NT2/D1 (cell line): ENCODE measurements around the gene ZDHHC6.

ENCODE experiments used
- DNase-seq: peaks from one replicate; pipeline ENCODE4 v3.0.0-alpha.2; 2011; ENCODE audit warnings: low read depth, low spot score
- H3K27me3 ChIP-seq: 2 replicates; pipeline ENCODE4 v1.6.0; 2011; ENCODE audit warnings: mild to moderate bottlenecking; ENCODE audit not compliant: insufficient read length, insufficient read depth
- H3K36me3 ChIP-seq: 2 replicates; pipeline ENCODE4 v1.6.1; 2011; ENCODE audit warnings: mild to moderate bottlenecking, low read length, mixed read lengths; ENCODE audit not compliant: insufficient read depth, insufficient read length
- H3K4me1 ChIP-seq: 2 replicates; pipeline ENCODE4 v1.5.1; 2011; ENCODE audit not compliant: insufficient read depth, insufficient read length
- H3K4me3 ChIP-seq: 2 replicates; pipeline ENCODE4 v1.5.1; 2011; ENCODE audit warnings: low read depth; ENCODE audit not compliant: insufficient read length
- H3K9ac ChIP-seq: 2 replicates; pipeline ENCODE4 v1.6.0; 2011; ENCODE audit warnings: low read depth; ENCODE audit not compliant: insufficient read length
- H3K9me3 ChIP-seq: 2 replicates; pipeline ENCODE4 v1.5.1; 2011; ENCODE audit warnings: mild to moderate bottlenecking, low read length; ENCODE audit not compliant: insufficient read depth
- SUZ12 ChIP-seq: IDR thresholded peaks from 2 replicates; pipeline ENCODE4 v1.6.1; 2011; ENCODE audit not compliant: insufficient read length, insufficient read depth; ENCODE audit errors: extremely low read depth
- YY1 ChIP-seq: IDR thresholded peaks from 2 replicates; pipeline ENCODE4 v1.6.1; 2011; ENCODE audit not compliant: insufficient read length, insufficient read depth
- ZNF274 ChIP-seq: IDR thresholded peaks from 2 replicates; pipeline ENCODE4 v1.6.1; 2011; ENCODE audit warnings: mild to moderate bottlenecking, low read depth, low read length

Gene ZDHHC6

DNA sequence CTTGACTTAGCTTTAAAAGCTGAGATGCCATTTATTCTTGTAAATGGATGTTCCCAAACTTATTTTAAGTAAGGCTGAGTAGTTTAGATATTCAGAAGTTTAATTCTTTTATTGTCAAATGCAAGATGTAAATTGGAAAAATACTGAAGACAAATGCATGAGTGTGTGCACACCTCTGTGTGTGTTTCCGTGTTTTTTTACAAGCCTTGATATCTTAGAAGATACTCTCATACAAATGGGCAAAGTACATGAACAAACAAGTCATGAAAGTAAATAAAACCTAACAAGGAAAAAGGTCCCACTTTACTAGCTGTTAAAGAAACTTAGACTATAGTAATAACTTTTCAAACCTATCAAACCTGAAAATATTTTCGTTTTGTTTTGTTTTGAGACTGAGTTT is 43.8 kb downstream of the ZDHHC6 start:
- Histone ChIP-seq H3K4me1 (no peaks in the 10 kb centered on the region), H3K9me3 (no peaks in the 10 kb centered on the region), H3K36me3 (no peaks in the 10 kb centered on the region), H3K27me3 (no peaks in the 10 kb centered on the region), H3K9ac (no peak overlapping the region), H3K4me3 (no peak overlapping the region)
- DNase-seq: no peak
- TF ChIP-seq YY1: no peak
- TF ChIP-seq SUZ12: no peak
- TF ChIP-seq ZNF274: no peak

DNA sequence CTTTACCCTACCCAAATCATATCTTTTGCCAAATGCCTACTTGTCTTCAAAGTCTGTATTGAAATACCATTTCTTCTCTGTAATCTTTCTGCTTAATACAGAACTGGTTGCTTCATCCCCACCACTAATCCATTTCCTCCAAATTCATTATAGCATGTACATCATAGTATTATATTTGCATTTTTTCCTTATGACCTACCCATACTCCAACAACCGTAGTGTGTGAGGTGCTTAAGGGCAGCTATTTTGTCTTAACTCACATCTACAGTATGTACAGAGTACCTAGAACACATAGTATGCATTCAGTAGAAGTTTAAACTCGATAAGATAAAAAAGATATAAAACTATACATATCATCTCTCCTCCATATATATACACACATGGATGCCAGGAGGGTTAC is 49.1 kb downstream of the ZDHHC6 start:
- TF ChIP-seq YY1: no peak
- TF ChIP-seq ZNF274: no peak
- TF ChIP-seq SUZ12: no peak
- H3K27me3 ChIP-seq: no peaks in the 10 kb centered on the region
- no peaks in the 10 kb centered on the region for H3K36me3 ChIP-seq
- no peak for DNase-seq
- no peaks in the 10 kb centered on the region for H3K4me1 ChIP-seq
- no peaks in the 10 kb centered on the region for H3K9me3 ChIP-seq
- no peak overlapping the region for H3K4me3 ChIP-seq
- no peak overlapping the region for H3K9ac ChIP-seq

DNA sequence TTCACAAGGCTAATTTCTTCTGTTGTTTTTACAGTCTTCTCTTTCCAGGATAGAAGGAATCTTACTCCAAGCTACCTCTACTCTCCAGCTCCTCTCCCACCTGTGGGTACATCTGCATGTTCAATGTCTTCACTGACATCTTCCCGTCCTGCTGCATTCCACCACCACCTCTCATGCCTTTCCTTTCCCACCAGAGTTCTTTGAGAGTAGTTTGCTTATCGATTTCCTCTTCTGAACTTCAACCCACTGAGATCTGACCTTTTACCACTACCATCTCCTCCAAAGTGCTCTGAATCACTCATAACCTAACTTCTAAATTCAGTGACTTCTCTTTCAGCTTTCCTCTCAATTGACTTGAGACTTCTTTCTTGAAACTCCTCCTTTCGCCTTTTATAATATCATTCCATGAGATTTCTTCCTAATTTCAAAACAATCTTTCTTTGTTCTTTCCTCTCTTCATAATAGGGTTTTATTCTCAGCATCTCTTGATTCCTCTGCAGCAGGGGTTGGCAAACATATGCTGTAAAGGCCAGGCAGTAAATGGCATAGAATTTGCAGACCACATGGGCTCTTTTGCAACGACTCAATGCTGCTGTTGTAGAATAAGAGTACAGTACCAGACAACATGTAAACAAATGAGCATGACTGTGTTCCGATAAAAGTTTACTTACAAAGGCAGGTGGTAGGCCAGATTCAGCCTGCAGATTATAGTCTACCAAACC is 50.7 kb downstream of the ZDHHC6 start:
- Histone ChIP-seq H3K9ac (no peak overlapping the region), H3K9me3 (no peaks in the 10 kb centered on the region), H3K27me3 (no peaks in the 10 kb centered on the region), H3K36me3 (no peaks in the 10 kb centered on the region), H3K4me3 (no peak overlapping the region), H3K4me1 (no peaks in the 10 kb centered on the region)
- no peak for DNase-seq
- TF ChIP-seq YY1 (no peak), ZNF274 (no peak), SUZ12 (no peak)

DNA sequence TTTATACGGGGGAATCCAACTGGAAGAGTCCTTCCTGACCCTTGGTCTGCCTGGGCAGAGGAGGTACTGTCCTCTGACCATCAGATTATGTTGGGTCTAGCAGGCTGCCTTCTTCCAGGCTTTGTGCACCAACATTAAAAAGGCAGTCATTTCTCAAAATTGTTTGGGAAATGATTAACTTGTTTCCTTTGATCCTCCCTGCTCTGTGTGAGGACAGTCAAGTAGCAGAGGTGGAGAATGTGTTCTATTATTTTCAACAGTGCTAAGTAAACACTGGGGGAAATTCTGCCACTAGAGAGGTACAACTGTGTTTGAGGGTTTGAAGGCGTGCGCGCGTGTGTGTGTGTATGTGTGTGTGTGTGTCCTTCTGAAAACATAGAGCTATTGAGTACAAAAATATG is 52.2 kb downstream of the ZDHHC6 start:
- no peak for DNase-seq
- Histone ChIP-seq H3K4me1 (no peaks in the 10 kb centered on the region), H3K4me3 (no peak overlapping the region), H3K27me3 (no peaks in the 10 kb centered on the region), H3K9me3 (no peaks in the 10 kb centered on the region), H3K36me3 (no peaks in the 10 kb centered on the region), H3K9ac (no peak overlapping the region)
- TF ChIP-seq SUZ12 (no peak), ZNF274 (no peak), YY1 (no peak)

DNA sequence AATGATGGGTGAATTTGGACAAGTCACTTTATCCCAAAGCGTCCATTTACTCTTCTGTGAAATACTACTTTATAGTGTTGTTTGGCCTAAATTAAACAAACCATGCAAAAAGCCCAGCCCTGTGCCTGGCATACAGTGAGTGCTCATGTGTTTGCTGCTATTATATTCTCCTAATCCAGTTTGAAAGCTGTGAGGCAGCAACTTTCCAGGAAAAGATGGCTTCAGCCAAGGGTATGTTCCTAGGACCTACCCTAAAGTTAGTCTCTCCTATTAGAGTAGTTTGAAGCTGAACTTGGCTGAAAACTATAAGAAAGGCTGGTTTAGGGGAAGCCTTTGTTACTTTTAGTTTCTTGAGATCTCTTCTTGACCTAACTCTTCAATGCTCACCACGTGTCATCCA is 52.9 kb downstream of the ZDHHC6 start:
- H3K4me1 ChIP-seq: no peaks in the 10 kb centered on the region
- no peaks in the 10 kb centered on the region for H3K9me3 ChIP-seq
- DNase-seq: no peak
- TF ChIP-seq ZNF274 (no peak), YY1 (no peak), SUZ12 (no peak)
- no peak overlapping the region for H3K4me3 ChIP-seq
- H3K27me3 ChIP-seq: no peaks in the 10 kb centered on the region
- H3K36me3 ChIP-seq: no peaks in the 10 kb centered on the region
- no peak overlapping the region for H3K9ac ChIP-seq

DNA sequence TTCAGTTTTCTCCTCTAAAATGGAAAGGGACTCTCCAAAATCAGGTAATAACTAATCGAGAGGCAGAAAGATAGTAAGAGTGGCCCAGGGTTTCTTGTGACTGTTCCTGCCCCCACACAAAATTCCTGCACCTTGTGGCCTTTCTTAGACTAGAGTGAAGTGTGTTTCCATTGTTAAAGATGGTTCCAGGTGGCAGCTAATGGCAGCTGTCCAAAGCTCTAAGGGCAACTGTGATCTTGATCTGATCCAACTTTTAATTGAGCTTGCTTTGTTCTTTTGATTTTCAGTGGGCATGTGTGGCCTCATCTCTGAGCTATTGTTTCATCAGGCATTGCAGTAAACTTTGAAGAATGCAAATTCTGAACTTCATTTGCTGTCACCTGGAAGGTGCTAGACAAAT is 53.4 kb downstream of the ZDHHC6 start:
- DNase-seq: no peak
- Histone ChIP-seq H3K27me3 (no peaks in the 10 kb centered on the region), H3K4me3 (no peak overlapping the region), H3K36me3 (no peaks in the 10 kb centered on the region), H3K9ac (no peak overlapping the region), H3K4me1 (no peaks in the 10 kb centered on the region), H3K9me3 (no peaks in the 10 kb centered on the region)
- no peak for TF ChIP-seq SUZ12
- TF ChIP-seq YY1: no peak
- TF ChIP-seq ZNF274: no peak

DNA sequence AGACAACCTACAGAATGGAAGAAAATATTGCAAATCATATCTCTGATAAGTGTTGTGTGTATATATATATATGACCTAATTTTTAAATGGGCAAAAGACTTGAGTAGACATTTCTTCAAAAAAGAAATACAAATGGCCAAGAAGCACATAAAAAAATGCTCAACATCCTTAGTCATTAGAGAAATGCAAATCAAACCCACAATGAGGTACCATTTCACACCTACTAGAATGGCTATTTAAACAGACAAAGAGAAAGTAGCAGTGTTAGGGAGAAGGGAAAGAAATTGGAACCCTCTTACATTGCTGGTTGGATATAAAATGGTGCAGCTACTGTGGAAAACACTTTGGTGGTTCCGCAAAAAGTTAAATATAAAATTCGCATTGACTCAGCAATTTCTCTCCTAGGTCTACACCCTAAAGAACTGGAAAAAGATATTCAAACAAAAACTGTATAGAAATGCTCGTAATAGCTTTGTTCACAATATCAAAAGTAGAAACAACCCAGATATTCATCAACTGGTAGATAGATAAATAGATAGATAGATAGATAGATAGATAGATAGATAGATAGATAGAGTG is 56.5 kb downstream of the ZDHHC6 start:
- DNase-seq: no peak
- H3K36me3 ChIP-seq: no peaks in the 10 kb centered on the region
- H3K4me1 ChIP-seq: no peaks in the 10 kb centered on the region
- TF ChIP-seq ZNF274 (no peak), SUZ12 (no peak), YY1 (no peak)
- no peak overlapping the region for H3K4me3 ChIP-seq
- no peaks in the 10 kb centered on the region for H3K27me3 ChIP-seq
- no peaks in the 10 kb centered on the region for H3K9me3 ChIP-seq
- H3K9ac ChIP-seq: no peak overlapping the region
